ENCODE results near the gene GABRG3.

Gene GABRG3

DNA sequence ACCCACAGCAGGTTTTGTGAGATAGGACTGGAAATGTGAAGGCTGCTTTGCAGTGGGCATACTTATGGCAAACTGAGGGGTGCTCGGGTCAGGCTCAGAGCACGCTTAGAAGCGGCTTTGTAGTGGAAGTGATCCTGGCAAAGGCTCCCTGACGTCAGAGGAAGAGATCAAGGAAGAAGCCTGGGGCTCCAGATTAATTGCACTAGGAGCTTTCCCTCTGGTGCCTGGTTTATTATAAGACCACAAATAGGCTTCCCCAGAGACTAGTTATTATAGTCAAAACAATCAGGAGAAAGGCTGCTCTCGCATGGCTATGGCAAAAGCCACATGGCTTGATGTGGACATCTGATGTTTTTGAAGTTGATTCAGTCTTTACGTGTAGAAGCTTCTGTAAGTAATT, 515.1 kb downstream of the GABRG3 start:
- FAIRE-seq (no peak), DNase-seq (ENCODE audit: insufficient read length, low spot score) (no peak)

DNA sequence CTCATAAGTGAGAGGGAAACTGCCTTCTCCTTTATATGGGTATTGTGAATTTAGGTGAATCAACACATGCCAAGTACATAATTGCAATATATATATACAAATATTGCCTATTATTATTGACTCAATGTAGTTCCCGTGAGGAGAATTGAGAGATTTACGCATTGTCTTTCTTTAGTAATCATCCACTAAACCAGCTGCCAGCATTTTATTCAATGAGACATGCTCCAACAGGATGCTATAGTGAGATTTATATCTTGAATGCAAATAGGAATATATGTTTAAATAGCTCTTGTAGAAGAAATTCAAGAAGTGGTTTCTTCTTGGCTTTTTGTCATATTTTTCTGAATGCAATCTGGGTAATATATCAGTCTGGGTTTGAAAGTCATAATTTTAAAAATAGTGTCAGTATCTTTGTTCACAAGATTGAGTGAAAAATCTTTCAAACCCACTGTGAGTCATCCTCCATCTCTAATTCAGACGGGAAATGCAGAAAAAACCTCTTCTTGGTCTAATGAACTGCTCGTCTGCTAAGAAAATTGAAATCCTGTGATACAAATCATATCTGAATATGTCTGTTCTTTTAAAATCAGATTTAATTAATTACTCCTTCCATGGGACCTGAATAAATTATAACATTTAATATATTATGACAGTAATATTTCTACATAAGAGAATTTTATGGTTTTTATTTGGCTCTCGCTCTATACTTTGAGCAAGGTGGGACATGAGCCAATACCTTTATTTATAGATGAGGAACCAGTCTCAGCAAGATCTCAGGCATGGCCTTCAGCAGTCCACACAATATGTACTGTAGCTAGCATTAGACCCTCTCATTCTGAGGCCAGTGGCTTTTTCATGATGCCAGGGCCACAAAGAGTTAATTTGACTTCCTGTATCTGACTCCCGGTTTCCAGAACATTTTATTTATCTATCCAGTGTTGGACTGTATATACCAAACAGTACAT, 516.0 kb downstream of the GABRG3 start:
- DNase-seq (ENCODE audit: insufficient read length, low spot score) (no peak), FAIRE-seq (no peak)

DNA sequence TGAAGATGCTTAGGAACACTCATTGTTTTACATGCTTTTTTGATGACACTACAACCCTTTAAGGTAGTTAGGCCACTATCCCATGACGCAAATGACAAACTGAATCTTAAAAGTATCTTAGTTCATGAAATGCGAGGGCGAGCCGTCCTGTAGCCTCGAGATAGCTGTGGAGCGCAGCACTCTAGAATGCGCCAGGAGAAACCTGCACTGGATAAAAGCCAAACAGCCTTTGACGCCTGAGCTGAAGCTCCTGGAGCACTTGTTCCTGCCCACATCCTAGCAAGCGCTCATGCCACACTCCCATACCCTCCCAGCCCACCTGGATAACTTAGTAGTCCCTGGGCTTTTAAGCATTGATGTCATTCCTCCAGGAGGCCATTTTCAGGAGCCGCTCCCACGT, 516.9 kb downstream of the GABRG3 start:
- DNase-seq (ENCODE audit: insufficient read length, low spot score) (no peak), FAIRE-seq (no peak)

DNA sequence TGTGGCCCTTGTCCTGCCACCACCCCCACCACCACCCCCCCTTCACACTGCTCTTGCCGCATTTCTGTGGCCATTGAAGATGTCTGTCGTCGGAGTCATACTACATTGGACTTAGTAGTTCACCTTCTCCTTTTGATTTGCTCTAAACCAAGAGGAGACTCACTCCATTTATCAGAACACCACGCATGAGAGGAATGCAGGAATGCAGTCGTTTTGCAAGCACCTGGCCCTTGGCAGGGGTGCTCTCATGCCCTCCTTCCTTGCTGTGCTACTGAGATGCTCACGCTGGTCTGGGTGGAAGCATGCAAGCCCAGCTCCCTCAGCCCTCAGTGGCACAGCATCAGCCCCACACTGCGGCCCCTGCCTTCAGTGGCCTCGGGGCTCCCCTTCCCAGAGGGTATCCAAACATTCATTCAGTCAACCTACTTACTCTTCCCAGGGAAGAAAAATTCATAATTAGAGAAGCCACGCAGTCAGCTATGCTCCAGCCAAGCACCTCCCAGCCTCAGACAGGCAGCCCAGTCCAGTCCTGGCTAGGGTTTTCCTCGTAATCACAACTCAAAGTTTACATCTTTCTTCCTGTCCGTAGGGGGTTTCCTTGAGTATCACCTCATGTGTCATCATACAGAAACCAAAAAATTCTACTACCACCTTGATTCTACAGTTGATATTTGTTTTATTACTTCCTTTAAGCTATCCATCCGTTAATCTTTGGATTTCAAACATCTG, 520.0 kb downstream of the GABRG3 start:
- FAIRE-seq = no peak
- DNase-seq (ENCODE audit: insufficient read length, low spot score) = no peak

DNA sequence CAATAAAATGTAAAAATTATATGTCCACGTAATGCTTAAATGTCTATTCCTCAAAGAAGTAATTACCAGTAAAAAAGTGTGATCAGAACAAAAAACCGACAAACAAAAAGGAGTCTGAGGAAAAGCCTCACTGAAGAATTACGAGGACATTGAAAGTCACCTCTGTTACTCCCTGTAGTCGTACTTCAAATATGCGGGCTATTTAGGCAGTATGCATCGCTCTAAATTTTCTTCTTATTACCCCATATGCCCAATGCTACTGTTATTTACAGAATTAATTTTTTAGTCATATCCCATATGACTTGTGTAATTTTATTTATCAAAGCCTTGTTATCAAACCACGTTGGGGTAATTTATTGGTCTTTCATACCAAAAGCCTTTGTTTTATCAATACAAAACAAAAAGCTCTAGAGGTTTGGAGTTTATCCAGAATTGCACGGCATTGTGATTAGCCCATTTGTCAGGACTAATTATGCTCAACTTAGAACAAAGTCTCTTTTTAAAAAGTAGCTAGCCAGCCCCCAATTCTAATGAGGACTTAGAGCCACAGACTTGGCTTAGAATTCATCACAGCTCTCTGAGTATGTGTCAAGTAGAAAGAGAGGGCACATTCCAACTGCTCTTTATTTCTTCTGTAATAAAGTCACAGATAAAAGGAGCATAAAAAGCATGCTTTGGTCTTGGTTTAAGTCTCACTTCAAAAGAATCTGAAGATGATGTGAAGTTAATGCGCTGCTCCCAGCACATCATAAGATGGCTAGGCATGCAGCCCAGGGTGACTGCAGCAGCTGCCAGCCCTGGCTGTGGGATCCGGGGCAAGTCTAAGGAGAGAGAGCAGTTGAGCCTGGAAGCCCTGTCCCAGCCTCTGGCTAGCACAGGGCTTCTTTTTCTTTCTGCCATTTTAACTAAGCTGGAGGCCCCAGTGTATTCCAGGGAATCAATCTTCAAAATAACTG, 521.0 kb downstream of the GABRG3 start:
- FAIRE-seq (no peak), DNase-seq (ENCODE audit: insufficient read length, low spot score) (no peak)

DNA sequence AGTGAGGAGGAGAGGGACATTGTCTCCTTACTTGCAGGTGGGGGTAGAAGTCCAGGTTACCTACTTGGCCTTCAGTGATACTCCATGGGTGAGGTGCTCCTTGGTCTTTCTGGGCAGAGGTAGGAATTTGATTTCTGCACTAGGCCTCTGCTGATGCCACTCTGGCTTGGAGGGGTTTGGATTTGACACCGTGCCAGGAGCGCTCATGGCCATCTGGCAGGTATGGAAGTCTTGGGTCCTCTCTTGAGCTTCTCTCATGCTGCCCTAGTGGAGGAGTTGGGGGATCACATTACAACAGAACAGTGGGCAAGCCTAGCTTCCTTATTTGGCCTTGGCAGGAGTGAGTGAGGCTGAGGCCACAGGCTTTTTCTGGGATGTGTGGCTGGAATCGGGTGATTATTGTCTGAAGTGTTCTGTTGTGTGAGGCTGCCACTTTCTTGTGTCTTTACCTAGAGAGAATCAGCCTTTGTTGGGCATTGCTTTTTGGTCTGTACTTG, 525.0 kb downstream of the GABRG3 start:
- DNase-seq (ENCODE audit: insufficient read length, low spot score) = no peak
- FAIRE-seq = no peak

DNA sequence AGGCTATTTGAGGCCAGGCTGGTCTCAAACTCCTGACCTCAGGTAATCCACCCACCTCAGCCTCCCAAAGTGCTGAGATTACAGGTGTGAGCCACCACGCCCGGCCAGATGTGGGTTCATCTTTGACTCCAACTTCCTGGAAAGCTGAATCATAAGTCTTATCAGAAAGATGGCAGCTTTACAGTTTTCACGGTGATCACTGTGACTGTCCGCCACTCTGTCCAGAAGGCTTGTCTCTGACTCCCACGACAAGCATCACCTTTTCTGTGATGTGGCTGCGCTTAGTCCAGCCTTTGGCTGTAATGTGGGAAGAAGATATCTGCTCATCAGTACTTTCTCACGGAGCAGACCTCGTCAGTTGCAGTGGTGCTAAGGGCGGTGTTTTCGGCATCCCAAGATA, 527.7 kb downstream of the GABRG3 start:
- FAIRE-seq = no peak
- no peak for DNase-seq (ENCODE audit: insufficient read length, low spot score)

DNA sequence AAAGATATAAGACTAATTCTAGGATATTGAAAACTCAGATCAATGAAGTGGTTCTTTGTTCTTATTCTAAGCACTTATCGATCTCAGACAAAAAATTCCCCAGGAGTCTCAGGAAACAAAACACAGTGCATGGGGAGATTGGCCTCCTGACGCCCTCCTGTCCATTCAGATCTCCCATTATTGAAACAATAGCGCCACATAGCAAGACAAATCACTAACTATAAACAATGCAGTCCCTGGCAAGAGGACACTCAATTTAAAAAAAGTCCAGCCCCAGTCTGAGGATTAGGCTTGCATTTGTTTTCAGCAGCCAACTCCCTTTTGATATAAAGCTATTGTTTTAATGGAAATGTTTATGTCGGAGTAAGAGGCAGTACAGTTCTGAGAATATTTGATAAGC, 528.2 kb downstream of the GABRG3 start:
- DNase-seq (ENCODE audit: insufficient read length, low spot score) (no peak), FAIRE-seq (no peak)

DNA sequence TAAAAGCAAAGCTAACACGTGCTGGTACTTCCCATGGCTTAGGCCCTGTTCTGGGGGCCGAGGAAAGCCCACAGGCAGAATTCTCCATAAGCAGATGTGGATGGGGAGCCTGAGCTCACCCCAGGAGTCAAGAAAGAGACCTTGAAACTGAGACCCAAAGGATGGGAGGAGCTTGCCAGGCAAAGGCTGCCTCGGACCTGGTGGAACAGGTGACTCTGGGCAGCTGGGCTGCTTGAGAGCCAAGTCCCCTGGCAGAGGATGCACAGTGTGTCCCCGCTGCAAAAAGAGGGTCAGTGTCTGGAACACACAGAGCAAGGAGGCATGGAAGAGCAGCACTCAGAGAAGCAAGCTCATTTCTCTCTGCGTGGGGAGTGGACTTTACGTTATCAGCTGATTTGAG, 528.7 kb downstream of the GABRG3 start:
- DNase-seq (ENCODE audit: insufficient read length, low spot score) = no peak
- no peak for FAIRE-seq

DNA sequence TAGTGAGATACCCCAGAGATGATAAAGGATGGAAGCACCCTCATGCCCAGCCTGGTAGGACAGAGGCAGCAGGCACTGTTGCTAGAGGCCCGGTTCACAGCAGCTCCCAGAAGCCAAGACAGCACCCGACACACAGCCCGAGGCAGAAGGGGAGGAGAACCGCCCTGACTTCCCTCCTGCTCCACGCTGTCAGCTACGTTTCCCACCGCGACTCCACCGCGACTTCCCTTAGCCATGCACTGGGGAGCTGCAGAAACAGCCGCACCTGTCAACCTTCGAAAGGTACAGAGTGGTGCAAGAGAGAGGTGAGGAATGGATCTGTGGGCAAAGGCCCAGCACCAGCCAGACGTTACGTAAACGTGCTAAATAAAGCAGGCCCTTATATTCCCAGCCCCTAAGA, 529.2 kb downstream of the GABRG3 start:
- no peak for FAIRE-seq
- no peak for DNase-seq (ENCODE audit: insufficient read length, low spot score)

DNA sequence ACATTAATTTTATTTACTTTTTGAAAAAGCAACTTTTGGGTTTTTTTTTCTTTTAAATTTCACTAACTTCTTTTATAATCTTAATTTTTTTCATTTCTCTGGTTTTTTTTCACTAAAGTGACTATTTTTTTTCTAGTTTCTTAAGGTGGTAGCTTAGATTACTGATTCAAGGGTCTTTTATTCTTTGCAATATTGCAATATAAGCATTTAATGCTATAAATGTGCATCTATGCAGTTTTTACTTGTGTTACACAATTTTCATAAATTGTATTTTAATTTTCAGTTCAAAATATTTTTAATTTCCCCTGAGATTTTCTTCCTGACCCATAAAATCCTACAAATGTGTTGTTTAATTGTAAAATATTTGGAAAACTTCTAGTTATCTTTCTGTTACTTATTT, 535.8 kb downstream of the GABRG3 start:
- no peak for FAIRE-seq
- no peak for DNase-seq (ENCODE audit: insufficient read length, low spot score)

DNA sequence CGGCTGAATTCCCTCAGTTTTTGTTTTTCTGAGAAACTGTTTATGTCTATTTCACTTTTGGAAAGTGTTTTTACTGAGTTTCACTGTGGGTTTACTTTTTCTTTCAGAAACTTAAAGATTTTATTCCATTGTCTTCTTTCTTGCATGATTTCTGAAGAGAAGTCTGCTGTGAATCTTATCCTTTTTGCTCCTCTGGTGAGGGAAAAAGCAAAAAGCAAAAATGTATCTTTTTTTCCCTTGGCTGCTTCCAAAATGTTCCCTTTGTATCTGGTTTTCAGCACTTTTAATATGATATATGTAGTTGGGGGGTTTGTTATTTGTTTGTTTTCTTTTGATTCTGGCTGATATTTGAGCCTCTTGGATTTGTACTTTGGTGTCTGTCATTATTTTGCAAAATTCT, 538.0 kb downstream of the GABRG3 start:
- DNase-seq (ENCODE audit: insufficient read length, low spot score) (no peak), FAIRE-seq (no peak)

DNA sequence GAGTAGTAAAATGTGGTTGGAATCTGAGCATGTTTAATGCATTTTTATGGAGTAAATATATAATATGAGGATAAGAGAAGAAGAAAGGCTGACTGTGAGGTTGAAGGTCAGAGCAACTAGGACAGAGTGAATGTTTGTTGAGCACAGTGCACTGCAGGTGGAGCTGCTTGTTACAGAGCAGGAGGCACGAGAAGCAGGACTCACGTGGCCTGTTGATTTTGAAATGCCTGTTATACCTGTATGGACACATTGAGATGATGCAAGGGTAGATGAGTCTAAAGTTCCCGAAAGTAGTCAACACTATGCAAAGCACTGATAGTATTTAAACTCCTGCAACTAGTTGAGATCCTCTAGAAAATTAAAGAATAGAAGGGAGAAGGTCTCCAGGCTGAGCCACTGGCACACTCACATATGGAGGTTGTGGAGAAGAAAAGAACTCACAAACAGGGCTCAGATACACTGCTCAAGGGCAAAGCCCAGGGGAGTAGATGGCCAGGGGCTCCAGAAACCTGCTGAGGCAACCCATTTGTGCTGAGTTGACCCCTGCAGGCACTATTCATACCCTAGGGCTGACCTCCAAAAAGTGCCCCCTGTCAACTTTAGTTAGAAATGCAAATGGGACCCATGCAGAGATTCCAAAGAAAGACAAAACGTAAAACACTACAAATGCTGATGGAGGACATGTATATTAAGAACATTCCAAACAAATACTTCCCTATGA, 541.5 kb downstream of the GABRG3 start:
- DNase-seq (ENCODE audit: insufficient read length, low spot score) (no peak), FAIRE-seq (no peak)

DNA sequence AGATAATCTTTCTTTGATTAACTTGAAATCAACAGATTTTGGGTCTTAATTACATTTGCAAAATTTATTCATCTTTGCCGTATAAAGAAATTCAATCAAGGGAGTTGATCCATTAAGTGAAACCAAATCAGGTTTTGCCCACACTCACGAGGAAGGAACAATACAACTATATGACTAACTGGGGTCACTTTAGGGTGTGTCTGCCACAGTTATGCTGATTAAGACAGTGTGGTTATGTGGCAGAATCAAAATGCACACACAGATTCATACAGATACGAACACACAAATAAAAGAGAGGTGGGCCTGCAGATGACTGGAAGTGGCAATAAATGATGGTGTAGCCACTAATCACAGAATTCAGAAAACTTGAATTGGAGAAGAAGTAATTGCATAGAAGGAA, 543.5 kb downstream of the GABRG3 start:
- FAIRE-seq = no peak

DNA sequence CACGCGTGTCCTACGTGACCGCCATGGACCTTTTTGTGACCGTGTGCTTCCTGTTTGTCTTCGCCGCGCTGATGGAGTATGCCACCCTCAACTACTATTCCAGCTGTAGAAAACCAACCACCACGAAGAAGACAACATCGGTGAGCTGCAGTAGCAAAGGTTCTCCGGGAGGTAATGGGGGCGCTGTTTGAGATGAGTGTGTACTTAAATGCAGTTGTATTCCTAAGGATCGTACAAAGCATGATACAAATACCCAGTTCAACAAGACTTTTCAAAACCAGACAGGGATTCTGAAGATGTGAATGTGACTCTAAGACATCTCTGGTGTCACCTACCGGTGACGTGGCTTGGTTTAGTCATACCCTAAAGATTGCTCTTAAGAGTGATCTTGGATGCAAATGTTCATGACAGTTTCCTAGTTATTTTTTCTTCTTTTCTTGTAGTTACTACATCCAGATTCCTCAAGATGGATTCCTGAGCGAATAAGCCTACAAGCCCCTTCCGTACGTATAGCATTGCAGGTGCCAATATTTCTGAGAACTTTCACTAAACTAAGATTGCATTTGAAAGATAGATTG, 556.6 kb downstream of the GABRG3 start:
- DNase-seq (ENCODE audit: insufficient read length, low spot score) (no peak), FAIRE-seq (no peak)

More for the DNA sequence above, 543.5 kb downstream of the GABRG3 start:
- no peak for DNase-seq (ENCODE audit: insufficient read length, low spot score)

DNA sequence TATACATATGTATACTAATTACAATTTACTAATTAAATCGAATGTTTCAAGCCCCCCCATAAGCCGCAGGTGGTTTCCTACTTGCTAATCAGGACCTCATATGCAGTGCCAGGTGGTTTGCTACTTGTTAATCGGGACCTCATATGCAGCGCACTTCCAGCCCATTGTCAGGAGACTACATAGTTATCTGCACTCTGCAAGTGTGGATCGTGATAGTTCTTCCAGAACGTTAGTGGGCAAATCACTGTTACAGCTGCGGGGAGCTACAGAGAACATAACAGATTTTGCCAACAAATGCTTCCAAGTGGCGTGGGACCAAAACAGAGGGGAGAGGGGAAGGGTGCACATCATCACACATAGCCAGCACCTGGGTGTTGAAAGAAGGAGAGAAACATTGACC, 558.4 kb downstream of the GABRG3 start:
- DNase-seq (ENCODE audit: insufficient read length, low spot score) (no peak), FAIRE-seq (no peak)

DNA sequence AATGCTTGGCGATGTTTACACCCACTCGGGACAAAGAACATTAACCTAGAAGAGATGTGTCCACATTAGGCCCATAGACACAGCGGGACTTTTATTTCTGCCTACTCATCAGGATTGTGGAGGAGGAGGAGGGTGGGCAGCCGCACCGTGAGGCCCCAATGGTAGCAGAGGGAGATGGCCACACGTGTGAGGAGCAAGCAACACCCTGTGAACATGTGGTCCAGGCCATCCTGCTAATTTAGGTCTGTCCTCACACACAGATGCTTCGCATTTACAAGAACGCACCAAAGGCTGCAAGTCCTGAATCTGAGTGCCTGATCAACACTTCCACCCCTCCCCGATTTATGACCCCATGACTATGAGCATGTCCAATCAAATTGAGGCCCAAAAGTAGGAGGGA, 560.0 kb downstream of the GABRG3 start:
- FAIRE-seq (no peak), DNase-seq (ENCODE audit: insufficient read length, low spot score) (no peak)

DNA sequence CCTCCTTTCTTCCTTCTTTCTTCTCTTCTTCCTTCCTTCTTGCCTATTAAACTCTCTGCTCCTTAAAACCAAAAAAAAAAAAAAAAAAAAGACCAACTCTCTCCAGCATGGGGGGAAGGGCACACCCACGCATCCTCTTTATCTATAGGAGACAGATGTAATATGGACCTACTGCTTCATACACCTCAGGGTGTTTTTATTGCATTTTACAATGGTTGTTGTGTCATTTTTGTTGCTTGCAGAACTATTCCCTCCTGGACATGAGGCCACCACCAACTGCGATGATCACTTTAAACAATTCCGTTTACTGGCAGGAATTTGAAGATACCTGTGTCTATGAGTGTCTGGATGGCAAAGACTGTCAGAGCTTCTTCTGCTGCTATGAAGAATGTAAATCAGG, 561.4 kb downstream of the GABRG3 start:
- FAIRE-seq = no peak
- DNase-seq (ENCODE audit: insufficient read length, low spot score) = no peak

DNA sequence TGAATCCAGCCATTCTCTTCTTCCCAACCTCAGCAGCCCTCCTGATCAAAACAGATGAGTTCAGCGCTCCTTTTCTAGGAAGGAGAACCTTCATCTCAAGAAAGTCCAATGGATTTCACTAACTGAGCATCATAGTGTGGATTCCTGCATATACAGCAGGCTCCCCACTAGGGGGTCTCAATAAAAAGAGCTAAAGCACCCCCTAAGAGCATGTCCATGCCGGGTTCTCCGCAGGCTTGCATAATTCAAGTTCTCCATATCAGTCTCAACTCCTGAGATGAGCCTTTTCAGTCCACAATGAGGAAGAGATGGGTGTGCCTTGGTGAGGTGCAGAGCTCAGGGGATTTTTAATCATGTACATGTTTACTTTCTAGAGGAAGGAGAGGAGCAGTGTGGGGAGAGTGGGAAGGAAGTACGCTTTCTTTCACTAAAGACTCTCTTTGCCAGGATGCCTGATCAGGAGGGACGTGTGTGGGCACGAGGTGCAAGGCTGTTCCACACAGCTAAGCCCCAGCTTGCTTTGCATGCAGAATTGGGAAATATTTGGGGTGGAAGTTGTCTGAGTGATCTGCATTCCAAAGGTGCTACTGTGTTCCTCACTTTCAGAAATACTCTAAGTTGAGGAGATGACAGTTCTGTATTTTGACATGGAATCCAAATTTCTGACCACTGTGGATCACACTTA, 564.6 kb downstream of the GABRG3 start:
- FAIRE-seq (no peak), DNase-seq (ENCODE audit: insufficient read length, low spot score) (no peak)
